ENCODE measurements around the gene GOLGA8T.
"Not testable (repeated sequence)": the region's sequence is repeated elsewhere in the genome, so short reads cannot be mapped to it uniquely, and the experiment has no call there.

- TF ChIP-seq CTCF, POLR2A (IDR thresholded peaks at IDR 0.05): not testable (repeated sequence)
These were observed 32.6 kb downstream of the GOLGA8T start for GRCh38 chr15:30167403-30167802.
